HCT116 (cell line): Measurements from ENCODE around the gene RFC4. TPM values are rescaled to one million over a fixed set of nuclear protein-coding genes. Genes with fewer than 3 reads are reported as not detected.

ENCODE experiments used
- ATAC-seq: fragments of 200-7000 bp; cut with Tn5 transposase; 2 replicates; pipeline ENCODE4 v1.9.1; 2020; ENCODE audit warnings: mild to moderate bottlenecking, moderate library complexity
- BruUV-seq: library from RNA; stranded (reverse); fragments of 400-500 nt; replicated peaks from 2 replicates; lab custom pipeline; 2021; lab: Mats Ljungman, UMichigan
- CTCF ChIA-PET: fragments of 300-600 bp; sonication (Branson Sonifier 250); formaldehyde crosslinking; loops from one replicate; lab custom pipeline; 2021; ENCODE audit warnings: antibody characterized with exemption; lab: Charles Lee
- POLR2A ChIA-PET: fragments of 300-600, 350-600 bp; sonication (Branson Sonifier 250); formaldehyde crosslinking; loops from one replicate; lab custom pipeline; 2021; ENCODE audit warnings: antibody characterized with exemption; lab: Charles Lee
- RAD21 ChIA-PET, 2 experiments: fragments of 300-600 bp; sonication (Branson Sonifier 250); formaldehyde crosslinking; loops; one replicate each; lab custom pipeline; 2023; ENCODE audit warnings: low total read pairs in 2 of 2; ENCODE audit not compliant: uncharacterized antibody in 2 of 2, unreplicated experiment in 2 of 2, low non-redundant PET in 1 of 2; lab: Charles Lee
- DNase-seq: peaks from one replicate; pipeline ENCODE4 v3.0.0-alpha.2; 2010; ENCODE audit warnings: low read depth, low spot score
- H2AFZ ChIP-seq: fragments of 200-600 bp; shearing (Covaris generic), sonication (generic); 2 replicates; pipeline ENCODE4 v1.6.1; 2017; ENCODE audit warnings: low read depth, mixed run types, mixed read lengths, antibody characterized with exemption, low read length; ENCODE audit not compliant: poor library complexity, severe bottlenecking
- H3K27ac ChIP-seq: 2 replicates; pipeline ENCODE4 v1.5.1; 2012; ENCODE audit warnings: low read depth, low read length
- H3K27me3 ChIP-seq: fragments of 200-600 bp; sonication (generic); 2 replicates; pipeline ENCODE4 v1.6.1; 2016; ENCODE audit warnings: mixed run types, low read length, mixed read lengths; ENCODE audit not compliant: insufficient read depth
- H3K36me3 ChIP-seq, 2 experiments: fragments of 200-500 bp in 1 of 2; fragments of 200-600 bp in 1 of 2; sonication (Bioruptor generic) in 1 of 2; sonication (generic) in 1 of 2; 2 replicates each; pipeline versions ENCODE4 v1.5.1 to v1.6.1; 2014 to 2016; ENCODE audit warnings: low read length in 2 of 2, inconsistent platforms in 1 of 2, mixed read lengths in 1 of 2, mixed run types in 1 of 2; ENCODE audit not compliant: insufficient read depth in 2 of 2, control insufficient read depth in 1 of 2
- H3K4me1 ChIP-seq, 2 experiments: fragments of 200-600 bp in 1 of 2; sonication (generic) in 1 of 2; 2 replicates each; pipeline versions ENCODE4 v1.5.1 to v1.6.1; 2012 to 2017; ENCODE audit warnings: low read length in 2 of 2, inconsistent platforms in 1 of 2, mild to moderate bottlenecking in 1 of 2, mixed read lengths in 1 of 2, mixed run types in 1 of 2, moderate library complexity in 1 of 2; ENCODE audit not compliant: insufficient read depth in 2 of 2, control insufficient read depth in 1 of 2
- H3K4me2 ChIP-seq: fragments of 200-600 bp; sonication (generic); 2 replicates; pipeline ENCODE4 v1.6.1; 2017; ENCODE audit warnings: mixed run types, low read length, mixed read lengths
- H3K4me3 ChIP-seq, 2 experiments: fragments of 200-600 bp in 1 of 2; sonication (generic) in 1 of 2; replicated peaks in 1 of 2; 2 replicates each; pipeline ENCODE4 v1.5.1; 2011 to 2016; ENCODE audit warnings: low read length in 2 of 2, control low read depth in 1 of 2, low read depth in 1 of 2, mild to moderate bottlenecking in 1 of 2, mixed read lengths in 1 of 2, mixed run types in 1 of 2
- H3K79me2 ChIP-seq: fragments of 200-600 bp; sonication (generic); 2 replicates; pipeline ENCODE4 v1.6.1; 2017; ENCODE audit warnings: mild to moderate bottlenecking, mixed run types, low read length, moderate library complexity, mixed read lengths; ENCODE audit not compliant: insufficient read depth
- H3K9ac ChIP-seq: fragments of 200-600 bp; sonication (generic); 2 replicates; pipeline ENCODE4 v1.6.1; 2016; ENCODE audit warnings: low read length, mixed read lengths
- H3K9me2 ChIP-seq: fragments of 200-600 bp; sonication (generic), shearing (Covaris generic); 2 replicates; pipeline ENCODE4 v1.6.1; 2017; ENCODE audit warnings: mixed run types, mild to moderate bottlenecking, moderate library complexity; ENCODE audit not compliant: insufficient read depth
- H3K9me3 ChIP-seq, 2 experiments: fragments of 200-500 bp in 1 of 2; fragments of 200-600 bp in 1 of 2; sonication (Bioruptor generic) in 1 of 2; sonication (generic) in 1 of 2; 2 replicates each; pipeline ENCODE4 v1.6.1; 2014 to 2017; ENCODE audit warnings: low read length in 2 of 2, mixed read lengths in 2 of 2, inconsistent platforms in 1 of 2, low read depth in 1 of 2, mild to moderate bottlenecking in 1 of 2, mixed run types in 1 of 2, moderate library complexity in 1 of 2; ENCODE audit not compliant: control insufficient read depth in 1 of 2, insufficient read depth in 1 of 2
- H4K20me1 ChIP-seq: fragments of 200-600 bp; sonication (generic), shearing (Covaris generic); 2 replicates; pipeline ENCODE4 v1.6.1; 2017; ENCODE audit warnings: mixed run types, mild to moderate bottlenecking, moderate library complexity; ENCODE audit not compliant: insufficient read depth
- CEBPB ChIP-seq: IDR thresholded peaks from 2 replicates; pipeline ENCODE4 v1.6.1; 2012; ENCODE audit warnings: low read depth
- CTCF ChIP-seq, 3 experiments: fragments of 200-600 bp in 1 of 3; sonication (generic) in 1 of 3; IDR thresholded peaks in 2 of 3; conservative IDR thresholded peaks in 1 of 3; 2 replicates each; pipeline ENCODE4 v1.5.1; 2012 to 2017; ENCODE audit warnings: low read depth in 2 of 3, low read length in 2 of 3, antibody characterized with exemption in 1 of 3, borderline replicate concordance in 1 of 3, control low read depth in 1 of 3, mild to moderate bottlenecking in 1 of 3, mixed read lengths in 1 of 3, mixed run types in 1 of 3, moderate library complexity in 1 of 3; ENCODE audit not compliant: insufficient read depth in 1 of 3
- EGR1 ChIP-seq: IDR thresholded peaks from 2 replicates; pipeline ENCODE4 v1.6.1; 2012; ENCODE audit warnings: low read depth
- ELF1 ChIP-seq: IDR thresholded peaks from 2 replicates; pipeline ENCODE4 v1.6.1; 2012; ENCODE audit warnings: low read depth, borderline replicate concordance
- JUND ChIP-seq: IDR thresholded peaks from 2 replicates; pipeline ENCODE4 v1.6.1; 2012
- POLR2A ChIP-seq: IDR thresholded peaks from 2 replicates; pipeline ENCODE4 v1.7.0; 2011; ENCODE audit warnings: borderline replicate concordance; ENCODE audit not compliant: insufficient read depth, insufficient read length; ENCODE audit errors: extremely low read depth
- POLR2AphosphoS5 ChIP-seq: IDR thresholded peaks from 2 replicates; pipeline ENCODE4 v1.6.1; 2011; ENCODE audit warnings: mild to moderate bottlenecking, low read depth, low read length, moderate library complexity
- SIN3A ChIP-seq: IDR thresholded peaks from 2 replicates; pipeline ENCODE4 v1.6.1; 2012; ENCODE audit warnings: low read depth
- SRF ChIP-seq: IDR thresholded peaks from 2 replicates; pipeline ENCODE4 v1.6.1; 2012; ENCODE audit warnings: low read depth
- YY1 ChIP-seq: IDR thresholded peaks from 2 replicates; pipeline ENCODE4 v1.6.1; 2011; ENCODE audit warnings: low read length, low read depth, moderate library complexity, mild to moderate bottlenecking; ENCODE audit not compliant: insufficient replicate concordance; ENCODE audit errors: extremely low read depth
- ZBTB33 ChIP-seq: IDR thresholded peaks from 2 replicates; pipeline ENCODE4 v1.6.1; 2011; ENCODE audit warnings: mild to moderate bottlenecking, low read length, moderate library complexity; ENCODE audit not compliant: insufficient replicate concordance; ENCODE audit errors: extremely low read depth
- ZFX ChIP-seq: fragments of 450-650 bp; IDR thresholded peaks from 2 replicates; pipeline ENCODE4 v1.6.1; 2017
- intact Hi-C: fragments of 100-400 bp; cut with micrococcal nuclease; formaldehyde crosslinking; loops from 2 replicates; pipeline ENCODE4 v1.10.0; 2022
- total RNA-seq: library from RNA; stranded (reverse); gene quantifications from one replicate; pipeline ENCODE4 v1.2.1, GENCODE V29; 2021; ENCODE audit not compliant: unreplicated experiment

Gene RFC4
- total RNA-seq, 1 experiment from 2014 or later, result 86.2 TPM

DNA sequence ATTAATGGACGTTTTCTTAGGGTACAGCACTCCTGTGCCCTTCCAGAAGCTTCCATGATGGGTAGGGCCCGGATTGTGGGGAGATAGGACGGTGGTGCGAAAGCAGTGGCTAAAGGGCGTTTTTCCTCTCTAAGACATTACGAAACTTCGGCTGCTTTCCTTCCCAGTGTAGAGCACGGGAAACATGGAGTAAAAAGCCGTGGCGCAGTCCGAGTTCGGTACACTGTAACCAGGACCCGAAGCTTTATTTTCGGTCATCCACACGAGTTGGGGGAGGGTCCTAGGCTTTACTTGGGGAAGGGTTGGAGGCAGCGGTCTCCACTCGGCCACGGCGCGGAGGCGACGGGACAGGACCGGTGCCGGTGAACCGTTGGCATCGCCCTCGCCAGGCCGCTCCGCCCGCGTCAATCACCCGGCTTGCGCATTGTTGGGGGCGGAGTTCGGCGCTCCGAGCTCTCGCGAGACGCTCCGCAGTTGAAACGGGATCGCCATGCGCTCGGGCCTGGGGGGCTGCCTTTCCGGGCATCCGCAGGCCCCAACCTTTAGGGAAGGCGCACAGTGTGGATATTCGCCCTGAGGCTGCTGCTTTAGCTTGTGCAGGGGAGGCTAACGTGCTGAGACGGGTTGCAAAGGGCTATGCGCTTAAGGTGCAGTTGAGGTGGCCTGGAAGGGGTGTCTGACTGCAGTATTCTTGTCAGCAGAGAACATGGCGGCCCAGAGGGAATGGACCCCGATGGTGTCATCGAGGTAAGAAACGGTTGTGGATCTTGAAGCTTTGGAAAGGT is 22.4 kb downstream of the RFC4 start (continued):
- no peak for TF ChIP-seq CTCF (IDR thresholded peaks at IDR 0.05 in 2 of 3, conservative IDR thresholded peaks at IDR 0.05 in 1 of 3; ENCODE audit: borderline replicate concordance in 1 of 3, insufficient read depth in 1 of 3, low read depth in 2 of 3, low read length in 2 of 3)
- TF ChIP-seq ZFX, result peak; percentile 80
- peak; percentile 2; the same call in 1 of the 2 replicates for TF ChIP-seq POLR2AphosphoS5
- TF ChIP-seq CEBPB, result no peak

- intact Hi-C loops, result no loop called here
- Histone ChIP-seq H2AFZ (peak within 1 kb of the TSS; percentile 56), H4K20me1 (peaks cover 38% of the 10 kb centered on the region), H3K4me2 (peak within 1 kb of the TSS; percentile 83), H3K9me2 (no peaks in the 10 kb centered on the region), H3K4me3 (peak within 1 kb of the TSS; percentile 87 to 92), H3K27ac (peak within 1 kb of the TSS; percentile 99), H3K4me1 (peaks cover 0 to 13% of the 10 kb centered on the region in 2 experiments; a peak in 2 of 4 replicates), H3K9me3 (no peaks in the 10 kb centered on the region), H3K79me2 (peaks cover 54% of the 10 kb centered on the region), H3K27me3 (no peaks in the 10 kb centered on the region), H3K36me3 (peaks cover 40 to 47% of the 10 kb centered on the region in 2 experiments), H3K9ac (peak within 1 kb of the TSS; percentile 96)
- no TSS peak for BruUV-seq
- DNase-seq, result peak; percentile 78
- ChIA-PET POLR2A (interaction anchor here (0.7 to 2.3 kb wide), 11 partner anchors 9 to 213 kb away, joined by 3 to 11 read pairs (median 3); partner anchors contain the start of gene DNAJB11), CTCF (no interaction called here), RAD21 (interaction anchor here in 1 of 2 experiments (0.8 kb wide), 1 partner anchor 194 kb away, joined by 3 read pairs; no protein-coding TSS in a partner anchor)
- peak; percentile 75 for ATAC-seq
- peak; percentile 53 for TF ChIP-seq JUND
- peak; percentile 31 for TF ChIP-seq ZBTB33
- peak; percentile 99 for TF ChIP-seq SIN3A
- TF ChIP-seq EGR1, result peak; percentile 71
- peak; percentile 80 for TF ChIP-seq YY1
- TF ChIP-seq CTCF (IDR thresholded peaks at IDR 0.05 in 2 of 3, conservative IDR thresholded peaks at IDR 0.05 in 1 of 3; ENCODE audit: borderline replicate concordance in 1 of 3, insufficient read depth in 1 of 3, low read depth in 2 of 3, low read length in 2 of 3), result no peak
- peak; percentile 36; the same call in 1 of the 2 replicates for TF ChIP-seq SRF
- TF ChIP-seq ELF1, result peak; percentile 61; the same call in 1 of the 2 replicates
- TF ChIP-seq POLR2AphosphoS5, result peak; percentile 99
- peak; percentile 65 for TF ChIP-seq CEBPB
- peak; percentile 100 for TF ChIP-seq POLR2A
These were observed 23.1 kb downstream of the RFC4 start, which contains the start of gene EIF4A2 for GRCh38 chr3:186783058-186783730. EIF4A2 (plus strand) TSS chr3:186783577; CDS start chr3:186783611, 34 bp downstream.
